Stomach (tissue), 4 donors: Measurements from ENCODE around the gene BABAM2.

Experiments used
- EP300 ChIP-seq: sonication (generic); formaldehyde crosslinking; IDR thresholded peaks from one replicate; pipeline ENCODE4 v1.6.1; 2017; ENCODE audit warnings: antibody characterized with exemption
- POLR2A ChIP-seq, 4 donors: fragments of 450-650 bp; IDR thresholded peaks; one replicate each; pipeline ENCODE4 v1.6.1; 2016; ENCODE audit warnings: antibody characterized with exemption in 4 of 4, control low read depth in 2 of 4, mild to moderate bottlenecking in 1 of 4, moderate library complexity in 1 of 4
- TF ChIP-seq, protein P1 (sequence below), 7 experiments: fragments of 450-650 bp in 4 of 7; fragments of 200-600 bp in 3 of 7; sonication (generic) in 3 of 7; IDR thresholded peaks; one replicate each; pipeline ENCODE4 v1.5.1; 2016 to 2019; ENCODE audit warnings: antibody characterized with exemption in 7 of 7, control low read depth in 2 of 7, mild to moderate bottlenecking in 1 of 7

DNA sequence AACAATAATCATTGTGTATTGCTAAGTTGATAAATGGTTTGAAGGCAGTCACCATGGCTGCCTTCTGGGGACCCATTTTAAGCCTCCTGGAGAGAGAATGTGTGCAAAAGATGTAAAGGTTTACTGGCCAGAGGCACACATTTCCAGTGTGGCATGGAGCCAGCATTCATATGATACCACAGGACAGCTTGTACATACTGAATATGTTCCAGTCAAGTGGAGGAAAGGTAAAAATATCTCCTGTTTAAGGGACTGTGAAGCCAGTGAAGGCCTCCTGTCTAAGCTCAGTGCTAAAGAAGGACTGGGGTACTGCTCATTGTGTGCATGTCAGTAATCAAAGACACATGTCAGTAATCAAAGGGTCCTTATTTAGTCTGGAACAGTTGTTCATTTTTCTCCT is 119.2 kb downstream of the BABAM2 start:
- no peak for TF ChIP-seq POLR2A (IDR thresholded peaks at IDR 0.05)
- TF ChIP-seq, protein P1, sequence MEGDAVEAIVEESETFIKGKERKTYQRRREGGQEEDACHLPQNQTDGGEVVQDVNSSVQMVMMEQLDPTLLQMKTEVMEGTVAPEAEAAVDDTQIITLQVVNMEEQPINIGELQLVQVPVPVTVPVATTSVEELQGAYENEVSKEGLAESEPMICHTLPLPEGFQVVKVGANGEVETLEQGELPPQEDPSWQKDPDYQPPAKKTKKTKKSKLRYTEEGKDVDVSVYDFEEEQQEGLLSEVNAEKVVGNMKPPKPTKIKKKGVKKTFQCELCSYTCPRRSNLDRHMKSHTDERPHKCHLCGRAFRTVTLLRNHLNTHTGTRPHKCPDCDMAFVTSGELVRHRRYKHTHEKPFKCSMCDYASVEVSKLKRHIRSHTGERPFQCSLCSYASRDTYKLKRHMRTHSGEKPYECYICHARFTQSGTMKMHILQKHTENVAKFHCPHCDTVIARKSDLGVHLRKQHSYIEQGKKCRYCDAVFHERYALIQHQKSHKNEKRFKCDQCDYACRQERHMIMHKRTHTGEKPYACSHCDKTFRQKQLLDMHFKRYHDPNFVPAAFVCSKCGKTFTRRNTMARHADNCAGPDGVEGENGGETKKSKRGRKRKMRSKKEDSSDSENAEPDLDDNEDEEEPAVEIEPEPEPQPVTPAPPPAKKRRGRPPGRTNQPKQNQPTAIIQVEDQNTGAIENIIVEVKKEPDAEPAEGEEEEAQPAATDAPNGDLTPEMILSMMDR (IDR thresholded peaks at IDR 0.05) = no peak
- no peak for TF ChIP-seq EP300
